ENCODE results near the gene EHMT1.

The EHMT1 gene

GRCh38 chr9:137825324-137825989 lies 206.7 kb downstream of the EHMT1 start:
- H3K4me3 Mint-ChIP-seq, result no peak overlapping the region
- no peak for TF ChIP-seq CTCF (IDR thresholded peaks at IDR 0.05)
- H3K36me3 Mint-ChIP-seq (ENCODE audit: low read depth), result peaks cover 84% of the 10 kb centered on the region
- peaks cover 52% of the 10 kb centered on the region for H3K9me3 Mint-ChIP-seq
- no peak for DNase-seq
- H3K4me1 Mint-ChIP-seq, result no peaks in the 10 kb centered on the region
- H3K27ac Mint-ChIP-seq, result no peak overlapping the region
- peaks cover 3% of the 10 kb centered on the region for H3K27me3 Mint-ChIP-seq (ENCODE audit: low read depth, poor library complexity)

- Mint-ChIP-seq H3K27ac (no peak overlapping the region), H3K9me3 (peaks cover 37% of the 10 kb centered on the region), H3K4me3 (no peak overlapping the region), H3K27me3 (ENCODE audit: low read depth, poor library complexity) (peaks cover 3% of the 10 kb centered on the region), H3K36me3 (ENCODE audit: low read depth) (peaks cover 73% of the 10 kb centered on the region), H3K4me1 (no peaks in the 10 kb centered on the region)
- TF ChIP-seq CTCF (IDR thresholded peaks at IDR 0.05), result no peak
- DNase-seq, result no peak
Measured at GRCh38 chr9:137827908-137828526, 209.2 kb downstream of the EHMT1 start.

GRCh38 chr9:137828527-137829259 lies 209.9 kb downstream of the EHMT1 start:
- Mint-ChIP-seq H3K27me3 (ENCODE audit: low read depth, poor library complexity) (peaks cover 3% of the 10 kb centered on the region), H3K27ac (peak overlapping the region; percentile 42), H3K4me1 (no peaks in the 10 kb centered on the region), H3K9me3 (peaks cover 36% of the 10 kb centered on the region), H3K4me3 (no peak overlapping the region), H3K36me3 (ENCODE audit: low read depth) (peaks cover 70% of the 10 kb centered on the region)
- TF ChIP-seq CTCF (IDR thresholded peaks at IDR 0.05), result no peak
- peak; percentile 85 for DNase-seq

- TF ChIP-seq CTCF (IDR thresholded peaks at IDR 0.05), result no peak
- DNase-seq, result no peak
- H3K4me1 Mint-ChIP-seq, result no peaks in the 10 kb centered on the region
- peak overlapping the region; percentile 42 for H3K27ac Mint-ChIP-seq
- H3K4me3 Mint-ChIP-seq, result no peak overlapping the region
- H3K27me3 Mint-ChIP-seq (ENCODE audit: low read depth, poor library complexity), result peaks cover 3% of the 10 kb centered on the region
- H3K9me3 Mint-ChIP-seq, result peaks cover 28% of the 10 kb centered on the region
- peaks cover 63% of the 10 kb centered on the region for H3K36me3 Mint-ChIP-seq (ENCODE audit: low read depth)
Measured at GRCh38 chr9:137829260-137829996, 210.6 kb downstream of the EHMT1 start.

GRCh38 chr9:137832191-137832700 lies 213.4 kb downstream of the EHMT1 start:
- H3K9me3 Mint-ChIP-seq, result no peaks in the 10 kb centered on the region
- peaks cover 42% of the 10 kb centered on the region for H3K36me3 Mint-ChIP-seq (ENCODE audit: low read depth)
- no peak for DNase-seq
- no peaks in the 10 kb centered on the region for H3K27me3 Mint-ChIP-seq (ENCODE audit: low read depth, poor library complexity)
- H3K27ac Mint-ChIP-seq, result no peak overlapping the region
- no peak overlapping the region for H3K4me3 Mint-ChIP-seq
- TF ChIP-seq CTCF (IDR thresholded peaks at IDR 0.05), result no peak
- no peaks in the 10 kb centered on the region for H3K4me1 Mint-ChIP-seq

Measured in nephron progenitor cell (in vitro differentiated cells).